Measurements from ENCODE around the gene THG1L. TPM values are rescaled to one million over a fixed set of nuclear protein-coding genes. Genes with fewer than 3 reads are reported as not detected.

THG1L gene
- total RNA-seq, 4 donors from 2014 or later, result 9.3 to 14.1 (median 11.3) TPM

- TF ChIP-seq POLR2A (IDR thresholded peaks at IDR 0.05) (no peak), CTCF (IDR thresholded peaks at IDR 0.05) (no peak)
- intact Hi-C loops (cut with DNase I; ENCODE audit: low total_unique reads), result no loop called here
- no peak for DNase-seq (ENCODE audit: low spot score in 2 of 2)
- no peak overlapping the region for H3K4me3 ChIP-seq (ENCODE audit: low read depth, poor library complexity, severe bottlenecking)
- 67 to 68% methylated on average over 3 of the region's 3 CpGs for WGBS, 2 donors
These were observed 20.8 kb upstream of the THG1L start for GRCh38 chr5:157710431-157710830.

- H3K4me3 ChIP-seq (ENCODE audit: low read depth, poor library complexity, severe bottlenecking), result no peak overlapping the region
- TF ChIP-seq CTCF (IDR thresholded peaks at IDR 0.05) (no peak), POLR2A (IDR thresholded peaks at IDR 0.05) (no peak)
- 25 to 30% methylated on average over 2 of the region's 2 CpGs for WGBS, 2 donors
- DNase-seq (ENCODE audit: low spot score in 2 of 2), result no peak
- intact Hi-C loops (cut with DNase I; ENCODE audit: low total_unique reads), result no loop called here
These were observed 20.3 kb upstream of the THG1L start for GRCh38 chr5:157710882-157711281.

GRCh38 chr5:157713830-157714595 lies 17.2 kb upstream of the THG1L start:
- no peak for TF ChIP-seq CTCF (IDR thresholded peaks at IDR 0.05)
- no peak for TF ChIP-seq POLR2A (IDR thresholded peaks at IDR 0.05)
- WGBS, 2 donors, result 90 to 91% methylated on average over 4 of the region's 4 CpGs
- no peak for DNase-seq (ENCODE audit: low spot score in 2 of 2)
- H3K4me3 ChIP-seq (ENCODE audit: low read depth, poor library complexity, severe bottlenecking), result no peak overlapping the region
- intact Hi-C loops (cut with DNase I; ENCODE audit: low total_unique reads), result no loop called here

- no peak for TF ChIP-seq POLR2A (IDR thresholded peaks at IDR 0.05)
- TF ChIP-seq CTCF (IDR thresholded peaks at IDR 0.05), result no peak
- H3K4me3 ChIP-seq (ENCODE audit: low read depth, poor library complexity, severe bottlenecking), result no peak overlapping the region
- DNase-seq (ENCODE audit: low spot score in 2 of 2), result no peak
- intact Hi-C loops (cut with DNase I; ENCODE audit: low total_unique reads), result no loop called here
These were observed 16.7 kb upstream of the THG1L start for GRCh38 chr5:157714596-157714864.

- H3K4me3 ChIP-seq (ENCODE audit: low read depth, poor library complexity, severe bottlenecking), result no peak overlapping the region
- WGBS, 2 donors, result 5 to 9% methylated on average over 4 of the region's 4 CpGs
- TF ChIP-seq CTCF (IDR thresholded peaks at IDR 0.05) (no peak), POLR2A (IDR thresholded peaks at IDR 0.05) (no peak)
- intact Hi-C loops (cut with DNase I; ENCODE audit: low total_unique reads), result no loop called here
- no peak for DNase-seq (ENCODE audit: low spot score in 2 of 2)
These were observed 12.7 kb upstream of the THG1L start for GRCh38 chr5:157718519-157718918.

GRCh38 chr5:157719245-157719644 lies 12.0 kb upstream of the THG1L start:
- no peak for TF ChIP-seq POLR2A (IDR thresholded peaks at IDR 0.05)
- no peak for TF ChIP-seq CTCF (IDR thresholded peaks at IDR 0.05)
- intact Hi-C loops (cut with DNase I; ENCODE audit: low total_unique reads), result no loop called here
- DNase-seq (ENCODE audit: low spot score in 2 of 2), result no peak
- 91% methylated on average over 2 of the region's 2 CpGs for WGBS, 2 donors
- no peak overlapping the region for H3K4me3 ChIP-seq (ENCODE audit: low read depth, poor library complexity, severe bottlenecking)
